Activated CD4-positive, alpha-beta T cell treated with anti-CD3 and anti-CD28 coated beads for 1 hour (primary cell): Measurements from ENCODE around the gene RPL19.

Experiments
- DNase-seq: peaks from one replicate; pipeline ENCODE4 v3.0.0-alpha.2; 2020

RPL19 gene

GRCh38 chr17:39252788-39253460 is 52.8 kb downstream of the RPL19 start:
- no peak for DNase-seq
